Mucosa of descending colon (tissue), 3 donors: ENCODE data around the gene ANO6. TPM values are rescaled to one million over a fixed set of nuclear protein-coding genes. Genes with fewer than 3 reads are reported as not detected.

Experiments
- ATAC-seq: fragments of 200-7000 bp; cut with Tn5 transposase; one replicate; pipeline ENCODE4 v1.9.1; 2020; ENCODE audit warnings: mild to moderate bottlenecking, moderate library complexity
- DNase-seq, 3 donors: peaks; one replicate each; pipeline ENCODE4 v3.0.0-alpha.2; 2020
- H3K36me3 ChIP-seq: fragments of 200-600 bp; one replicate; pipeline ENCODE4 v1.8.0; 2021; ENCODE audit warnings: low read depth, mild to moderate bottlenecking
- H3K4me1 ChIP-seq: fragments of 200-600 bp; one replicate; pipeline ENCODE4 v1.8.0; 2021; ENCODE audit warnings: low read depth, mild to moderate bottlenecking
- H3K4me3 ChIP-seq: fragments of 200-600 bp; one replicate; pipeline ENCODE4 v1.8.0; 2021; ENCODE audit warnings: mild to moderate bottlenecking
- H3K9me3 ChIP-seq: fragments of 200-600 bp; one replicate; pipeline ENCODE4 v1.8.0; 2021; ENCODE audit warnings: mild to moderate bottlenecking
- CTCF ChIP-seq: fragments of 200-600 bp; IDR thresholded peaks from one replicate; pipeline ENCODE4 v1.8.0; 2022; ENCODE audit warnings: antibody characterized with exemption, mild to moderate bottlenecking
- intact Hi-C, 2 donors: fragments of 100-400 bp; cut with DNase I in 1 of 2; cut with micrococcal nuclease in 1 of 2; formaldehyde crosslinking; loops; one replicate each; pipeline versions ENCODE4 v1.11.0 to v1.11.1; 2022; cut with DNase I, micrococcal nuclease
- total RNA-seq, 3 donors: library from RNA; stranded (reverse); fragmentation: NEBNext Ultra II Directional in 2 of 3; extraction: Animal tissue kit (Norgen Biotek cat#: 25700) in 2 of 3; gene quantifications; one replicate each; pipeline versions ENCODE4 v1.2.1 to v1.2.4, GENCODE V29; 2021 to 2023
- donor health status: DM: no; HTN: no; CAD: no; lungs with moderate emphysema.
- donor health status: DM: no; HTN: no; CAD: no.
- donor health status: DM: no; HTN: yes; CAD: no.

ANO6 gene
- total RNA-seq, 3 donors from 2014 or later = 7.8 to 65.8 (median 15.2) TPM

DNA sequence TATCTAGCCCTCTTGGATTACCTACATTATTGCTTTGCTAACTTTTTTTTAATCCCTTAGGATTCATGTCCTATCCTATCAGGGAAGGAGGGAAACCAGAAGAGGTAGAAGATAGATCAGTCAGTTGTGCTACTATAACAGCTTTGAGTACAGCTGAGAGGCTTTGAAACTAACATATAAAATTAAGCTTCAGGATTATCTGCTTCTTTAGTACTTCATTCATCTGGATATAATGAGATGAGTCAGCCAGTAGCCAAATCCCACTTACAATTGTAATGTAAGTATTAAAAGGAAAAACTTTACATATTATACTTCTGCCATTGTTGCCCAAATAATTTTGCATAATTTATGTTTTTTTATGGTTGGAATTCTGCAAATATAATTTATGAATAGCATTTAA lies 33.4 kb upstream of the ANO6 start:
- no peak for ATAC-seq
- intact Hi-C loops = no loop called here

DNA sequence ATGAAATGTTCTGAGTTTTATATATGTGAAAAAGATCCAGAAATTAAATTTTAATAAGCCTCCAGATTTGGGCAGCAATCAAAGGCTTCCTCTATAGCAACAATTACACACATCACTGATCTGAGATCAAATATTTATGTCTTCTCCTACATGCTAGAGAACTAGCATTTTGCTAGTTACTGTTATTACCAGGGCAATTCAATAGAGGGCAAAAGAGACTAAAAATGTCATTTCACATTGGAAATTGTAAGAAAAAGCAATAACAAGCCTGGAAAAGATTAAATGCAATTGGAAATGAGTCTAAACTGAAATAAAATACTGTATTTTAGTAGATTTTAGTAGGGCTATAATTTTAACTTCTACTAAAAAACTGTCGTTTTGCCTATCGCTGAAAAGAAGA lies 32.6 kb upstream of the ANO6 start:
- TF ChIP-seq CTCF = no peak
- intact Hi-C loops = no loop called here
- no peak for ATAC-seq

More for the DNA sequence above, 33.4 kb upstream of the ANO6 start:
- no peaks in the 10 kb centered on the region for H3K4me1 ChIP-seq
- H3K4me3 ChIP-seq = no peak overlapping the region
- H3K36me3 ChIP-seq = no peaks in the 10 kb centered on the region
- H3K9me3 ChIP-seq = peaks cover 22% of the 10 kb centered on the region
- DNase-seq = no peak
- TF ChIP-seq CTCF = no peak

GRCh38 chr12:45184147-45184963 lies 31.5 kb upstream of the ANO6 start:
- no peak for ATAC-seq
- no peak overlapping the region for H3K4me3 ChIP-seq
- peaks cover 4% of the 10 kb centered on the region for H3K9me3 ChIP-seq
- no peaks in the 10 kb centered on the region for H3K4me1 ChIP-seq
- TF ChIP-seq CTCF = no peak
- no peak for DNase-seq
- H3K36me3 ChIP-seq = no peaks in the 10 kb centered on the region
- intact Hi-C loops = no loop called here

More for the DNA sequence above, 32.6 kb upstream of the ANO6 start:
- Histone ChIP-seq H3K4me1 (no peaks in the 10 kb centered on the region), H3K4me3 (no peak overlapping the region), H3K36me3 (no peaks in the 10 kb centered on the region), H3K9me3 (peaks cover 15% of the 10 kb centered on the region)
- no peak for DNase-seq

DNA sequence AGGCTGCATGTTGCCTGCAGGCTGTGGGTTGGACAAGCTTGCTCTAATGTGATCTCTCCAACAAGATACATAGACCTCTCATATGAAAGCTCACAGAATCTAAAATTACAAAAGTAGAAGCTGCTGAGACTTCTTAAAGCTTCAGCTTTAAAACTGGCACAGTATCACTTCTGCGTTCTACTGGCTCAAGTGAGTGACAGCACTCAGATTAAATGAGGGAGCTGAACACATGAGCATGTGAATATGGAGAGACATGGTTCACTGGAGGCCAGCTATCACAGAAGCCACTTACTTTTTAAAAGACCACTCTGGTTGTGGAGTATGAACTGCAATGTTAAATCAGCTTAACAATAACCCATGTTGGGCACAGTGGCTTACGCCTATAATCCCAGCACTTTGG lies 29.1 kb upstream of the ANO6 start:
- H3K4me1 ChIP-seq = no peaks in the 10 kb centered on the region
- DNase-seq = no peak
- no peak for TF ChIP-seq CTCF
- ATAC-seq = no peak
- H3K9me3 ChIP-seq = no peaks in the 10 kb centered on the region
- no peaks in the 10 kb centered on the region for H3K36me3 ChIP-seq
- H3K4me3 ChIP-seq = no peak overlapping the region
- intact Hi-C loops = no loop called here

- no peak for DNase-seq
- Histone ChIP-seq H3K4me1 (no peaks in the 10 kb centered on the region), H3K9me3 (no peaks in the 10 kb centered on the region), H3K4me3 (no peak overlapping the region), H3K36me3 (no peaks in the 10 kb centered on the region)
- intact Hi-C loops = no loop called here
- ATAC-seq = no peak
- TF ChIP-seq CTCF = no peak
Measured at GRCh38 chr12:45189766-45190403, 26.0 kb upstream of the ANO6 start.
